SK-N-SH (cell line): ENCODE measurements around the gene STAT2. TPM values are rescaled to one million over a fixed set of nuclear protein-coding genes. Genes with fewer than 3 reads are reported as not detected.
"Not testable (repeated sequence)": the region's sequence is repeated elsewhere in the genome, so short reads cannot be mapped to it uniquely, and the experiment has no call there.

Experiments
- CTCF ChIA-PET: fragments of 300-600, 350-600 bp; formaldehyde crosslinking; extraction: SDS; loops from one replicate; lab custom pipeline; 2021; lab: Yijun Ruan, JAX
- POLR2A ChIA-PET: fragments of 350-600 bp; sonication (Branson Sonifier 250); formaldehyde crosslinking; extraction: SDS; loops from one replicate; lab custom pipeline; 2020; ENCODE audit warnings: antibody characterized with exemption, inconsistent platforms; lab: Yijun Ruan, JAX
- DNase-seq: peaks from one replicate; pipeline ENCODE4 v3.0.0; 2012
- H2AFZ ChIP-seq: fragments of 200-600 bp; sonication (generic); 2 replicates; pipeline ENCODE4 v1.8.1; 2016; ENCODE audit warnings: antibody characterized with exemption, mild to moderate bottlenecking, low read depth
- H3F3A ChIP-seq: fragments of 200-600 bp; sonication (generic); replicated peaks from 2 replicates; pipeline ENCODE3; 2016; ENCODE audit warnings: antibody characterized with exemption, mild to moderate bottlenecking; ENCODE audit not compliant: insufficient read depth
- H3K27ac ChIP-seq, 2 experiments: fragments of 200-500 bp in 1 of 2; fragments of 200-600 bp in 1 of 2; sonication (Bioruptor generic) in 1 of 2; sonication (generic), shearing (Covaris generic) in 1 of 2; 2 replicates each; pipeline versions ENCODE4 v1.5.1 to v1.6.1; 2014 to 2016; ENCODE audit warnings: low read depth in 2 of 2, inconsistent platforms in 1 of 2, low read length in 1 of 2, mild to moderate bottlenecking in 1 of 2, mixed read lengths in 1 of 2
- H3K27me3 ChIP-seq: fragments of 200-600 bp; sonication (generic), shearing (Covaris generic); 2 replicates; pipeline ENCODE4 v1.6.1; 2016; ENCODE audit warnings: mixed run types; ENCODE audit not compliant: insufficient read depth
- H3K36me3 ChIP-seq, 2 experiments: fragments of 200-500 bp in 1 of 2; fragments of 200-600 bp in 1 of 2; sonication (Bioruptor generic) in 1 of 2; sonication (generic) in 1 of 2; replicated peaks in 1 of 2; 2 replicates each; pipeline versions ENCODE3 to v1.5.1; 2014 to 2016; ENCODE audit warnings: low read length in 1 of 2, mild to moderate bottlenecking in 1 of 2; ENCODE audit not compliant: insufficient read depth in 2 of 2, control insufficient read depth in 1 of 2
- H3K4me1 ChIP-seq, 2 experiments: fragments of 200-500 bp in 1 of 2; fragments of 200-600 bp in 1 of 2; sonication (Bioruptor generic) in 1 of 2; sonication (generic), shearing (Covaris generic) in 1 of 2; 2 replicates each; pipeline versions ENCODE4 v1.5.1 to v1.6.1; 2014 to 2016; ENCODE audit warnings: low read depth in 1 of 2, low read length in 1 of 2, mixed run types in 1 of 2; ENCODE audit not compliant: insufficient read depth in 2 of 2, control insufficient read depth in 1 of 2
- H3K4me2 ChIP-seq: fragments of 200-600 bp; sonication (generic), shearing (Covaris generic); 2 replicates; pipeline ENCODE4 v1.6.1; 2017; ENCODE audit warnings: mixed run types
- H3K4me3 ChIP-seq, 2 experiments: fragments of 200-500 bp in 1 of 2; fragments of 200-600 bp in 1 of 2; sonication (Bioruptor generic) in 1 of 2; sonication (generic), shearing (Covaris generic) in 1 of 2; 2 replicates each; pipeline versions ENCODE4 v1.5.1 to v1.8.1; 2014 to 2016; ENCODE audit warnings: low read depth in 2 of 2, inconsistent platforms in 1 of 2, low read length in 1 of 2, mild to moderate bottlenecking in 1 of 2, mixed read lengths in 1 of 2, moderate library complexity in 1 of 2
- H3K79me2 ChIP-seq: fragments of 200-600 bp; sonication (generic); 2 replicates; pipeline ENCODE4 v1.8.1; 2017; ENCODE audit warnings: mild to moderate bottlenecking; ENCODE audit not compliant: insufficient read depth
- H3K9ac ChIP-seq: fragments of 200-600 bp; sonication (generic); 2 replicates; pipeline ENCODE4 v1.6.1; 2017; ENCODE audit warnings: mixed run types
- H3K9me2 ChIP-seq: fragments of 200-600 bp; sonication (generic); 2 replicates; pipeline ENCODE4 v1.6.1; 2017; ENCODE audit warnings: mixed run types
- H3K9me3 ChIP-seq: fragments of 200-600 bp; sonication (generic); 2 replicates; pipeline ENCODE4 v1.6.1; 2017; ENCODE audit warnings: mixed run types, mild to moderate bottlenecking, moderate library complexity
- H4K20me1 ChIP-seq: fragments of 200-600 bp; sonication (generic); 2 replicates; pipeline ENCODE4 v1.6.1; 2017; ENCODE audit warnings: mild to moderate bottlenecking, mixed run types; ENCODE audit not compliant: insufficient read depth
- EP300 ChIP-seq, 2 experiments: IDR thresholded peaks; 2 replicates each; pipeline versions ENCODE4 v1.4.0 to v1.6.1; 2012; ENCODE audit warnings: borderline replicate concordance in 1 of 2, low read depth in 1 of 2, low read length in 1 of 2
- GATA2 ChIP-seq: sonication (generic); formaldehyde crosslinking; IDR thresholded peaks from 2 replicates; pipeline ENCODE4 v1.5.0; 2020; ENCODE audit warnings: mild to moderate bottlenecking, missing genetic modification reagents
- MXI1 ChIP-seq: IDR thresholded peaks from 2 replicates; pipeline ENCODE4 v1.6.1; 2012; ENCODE audit warnings: mild to moderate bottlenecking, low read depth, low read length, improper control_type of control experiment
- RCOR1 ChIP-seq: fragments of 150-350 bp; IDR thresholded peaks from 2 replicates; pipeline ENCODE4 v1.6.1; 2017; ENCODE audit warnings: antibody characterized with exemption, low read length
- WGBS: methylation state at CpG from one replicate; pipeline ENCODE4 v1.1.6; 2017; ENCODE audit warnings: low lambda C conversion rate; 5-methylcytosine and 5-hydroxymethylcytosine counted together
- polyA plus RNA-seq, 3 experiments: library from polyadenylated mRNA; depleted of rRNA; stranded (reverse); fragments of >200 nt; gene quantifications; 2 replicates each; pipeline ENCODE4 v1.2.3, GENCODE V29; 2012
- TF ChIP-seq, protein P1 (sequence below): IDR thresholded peaks from 2 replicates; pipeline ENCODE4 v1.4.0; 2012; ENCODE audit warnings: low read depth
- TF ChIP-seq, protein P2 (sequence below): fragments of 150-350 bp; IDR thresholded peaks from 2 replicates; pipeline ENCODE4 v1.6.1; 2016; ENCODE audit warnings: mild to moderate bottlenecking, low read depth, low read length
- TF ChIP-seq, protein P3 (sequence below): IDR thresholded peaks from 2 replicates; pipeline ENCODE4; 2012

STAT2 gene
- polyA plus RNA-seq, 1 of the 3 experiments (the other 2 are of a cell fraction), result 58.1 TPM

DNA sequence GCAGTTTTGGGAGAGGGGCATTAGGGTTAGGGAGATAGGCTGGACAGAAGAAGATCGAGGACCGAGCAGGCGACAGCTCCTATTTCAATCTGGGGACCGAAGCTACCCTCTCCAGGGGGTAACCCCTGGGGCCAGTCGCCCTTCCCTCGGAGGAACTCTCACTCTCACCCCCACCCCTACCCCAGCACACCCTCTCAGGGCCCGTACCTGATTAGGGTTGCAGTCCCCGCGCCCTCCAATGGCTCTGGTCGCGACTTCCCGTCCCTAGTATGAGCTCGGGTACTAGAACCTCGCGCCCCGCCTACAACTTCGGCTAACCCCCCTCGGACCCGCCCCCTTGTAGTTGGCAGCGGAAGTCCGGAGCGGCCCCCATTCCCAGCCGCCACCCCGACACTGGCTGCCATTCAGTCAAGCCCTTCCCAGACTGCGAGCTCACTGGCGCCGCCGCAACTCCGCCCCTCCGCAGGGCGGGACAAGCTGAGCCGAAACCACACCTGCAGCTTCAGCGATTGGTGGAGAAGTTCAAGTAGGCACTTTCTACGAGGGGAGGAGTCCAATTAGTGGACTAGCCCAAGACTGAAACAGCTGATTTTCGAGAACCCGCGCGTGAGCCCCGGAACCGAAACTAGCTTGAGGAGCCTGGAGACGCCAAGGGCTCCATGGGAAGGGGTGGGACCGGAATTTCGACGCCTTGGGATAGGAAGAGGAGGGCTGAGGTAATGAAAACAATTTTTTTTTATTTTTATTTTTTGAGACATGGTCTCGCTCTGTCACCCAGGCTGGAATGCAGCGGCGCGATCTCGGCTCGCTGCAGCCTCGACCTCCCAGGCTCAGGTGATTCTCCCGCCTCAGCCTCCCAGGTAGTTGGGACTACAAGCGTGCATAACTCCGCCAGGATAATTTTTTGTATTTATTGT is at the start of gene STAT2 (continued):
- TF ChIP-seq RCOR1, result peak; percentile 48
- TF ChIP-seq MXI1, result peak; percentile 99
- TF ChIP-seq, protein P1, sequence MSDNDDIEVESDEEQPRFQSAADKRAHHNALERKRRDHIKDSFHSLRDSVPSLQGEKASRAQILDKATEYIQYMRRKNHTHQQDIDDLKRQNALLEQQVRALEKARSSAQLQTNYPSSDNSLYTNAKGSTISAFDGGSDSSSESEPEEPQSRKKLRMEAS, result peak; percentile 93
- TF ChIP-seq EP300 (IDR thresholded peaks at IDR 0.05; ENCODE audit: borderline replicate concordance in 1 of 2, low read depth in 1 of 2, low read length in 1 of 2), result peak; percentile 3 to 60; a peak in 3 of 4 replicates
- TF ChIP-seq, protein P2, sequence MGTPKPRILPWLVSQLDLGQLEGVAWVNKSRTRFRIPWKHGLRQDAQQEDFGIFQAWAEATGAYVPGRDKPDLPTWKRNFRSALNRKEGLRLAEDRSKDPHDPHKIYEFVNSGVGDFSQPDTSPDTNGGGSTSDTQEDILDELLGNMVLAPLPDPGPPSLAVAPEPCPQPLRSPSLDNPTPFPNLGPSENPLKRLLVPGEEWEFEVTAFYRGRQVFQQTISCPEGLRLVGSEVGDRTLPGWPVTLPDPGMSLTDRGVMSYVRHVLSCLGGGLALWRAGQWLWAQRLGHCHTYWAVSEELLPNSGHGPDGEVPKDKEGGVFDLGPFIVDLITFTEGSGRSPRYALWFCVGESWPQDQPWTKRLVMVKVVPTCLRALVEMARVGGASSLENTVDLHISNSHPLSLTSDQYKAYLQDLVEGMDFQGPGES, result no peak; the same call in none of the 2 replicates

DNA sequence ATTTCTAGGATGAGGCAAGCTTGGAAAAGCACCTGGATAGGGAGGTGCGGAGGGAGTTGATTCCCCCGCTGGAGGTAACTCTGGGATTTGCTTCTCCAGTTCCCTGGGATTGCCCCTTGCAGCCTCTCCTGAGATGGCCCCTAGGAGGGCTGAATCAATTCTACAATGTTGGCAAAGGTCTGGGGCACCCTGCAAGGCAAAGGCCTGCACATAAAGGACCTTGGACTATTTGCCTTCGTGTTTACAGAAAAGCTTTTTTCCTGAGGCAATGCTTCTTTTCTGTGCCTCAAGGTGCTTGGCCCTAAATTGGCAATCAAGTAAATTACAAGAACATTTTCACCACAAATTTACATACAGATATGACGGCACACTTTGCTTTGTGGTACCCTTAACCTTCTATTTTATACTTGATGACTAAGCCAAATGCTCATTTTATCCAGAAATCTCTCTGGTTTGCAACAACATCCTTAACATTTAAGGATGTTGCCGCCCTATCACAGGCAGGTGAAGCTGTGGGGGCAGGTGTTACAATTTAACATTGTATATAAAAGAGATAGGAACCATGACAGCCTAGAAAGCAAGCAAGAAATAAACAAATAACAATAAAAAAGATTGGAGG is 49.0 kb upstream of the STAT2 start:
- Histone ChIP-seq H3K27ac (no peak overlapping the region), H3K9ac (no peak overlapping the region), H3K4me3 (no peak overlapping the region), H4K20me1 (no peaks in the 10 kb centered on the region), H3K9me3 (no peaks in the 10 kb centered on the region), H3K79me2 (no peaks in the 10 kb centered on the region), H3K36me3 (peaks cover 0 to 2% of the 10 kb centered on the region in 2 experiments), H3K9me2 (no peaks in the 10 kb centered on the region), H3F3A (no peaks in the 10 kb centered on the region), H3K27me3 (no peaks in the 10 kb centered on the region), H3K4me2 (no peak overlapping the region), H3K4me1 (no peaks in the 10 kb centered on the region; a peak in 1 of 4 replicates), H2AFZ (no peak overlapping the region)
- TF ChIP-seq, protein P3, sequence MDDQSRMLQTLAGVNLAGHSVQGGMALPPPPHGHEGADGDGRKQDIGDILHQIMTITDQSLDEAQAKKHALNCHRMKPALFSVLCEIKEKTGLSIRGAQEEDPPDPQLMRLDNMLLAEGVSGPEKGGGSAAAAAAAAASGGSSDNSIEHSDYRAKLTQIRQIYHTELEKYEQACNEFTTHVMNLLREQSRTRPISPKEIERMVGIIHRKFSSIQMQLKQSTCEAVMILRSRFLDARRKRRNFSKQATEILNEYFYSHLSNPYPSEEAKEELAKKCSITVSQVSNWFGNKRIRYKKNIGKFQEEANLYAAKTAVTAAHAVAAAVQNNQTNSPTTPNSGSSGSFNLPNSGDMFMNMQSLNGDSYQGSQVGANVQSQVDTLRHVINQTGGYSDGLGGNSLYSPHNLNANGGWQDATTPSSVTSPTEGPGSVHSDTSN, result no peak
- no peak for TF ChIP-seq GATA2
- ChIA-PET POLR2A (no interaction called here), CTCF (no interaction called here)
- no peak for DNase-seq
- 81% methylated on average over 5 of the region's 5 CpGs for WGBS

DNA sequence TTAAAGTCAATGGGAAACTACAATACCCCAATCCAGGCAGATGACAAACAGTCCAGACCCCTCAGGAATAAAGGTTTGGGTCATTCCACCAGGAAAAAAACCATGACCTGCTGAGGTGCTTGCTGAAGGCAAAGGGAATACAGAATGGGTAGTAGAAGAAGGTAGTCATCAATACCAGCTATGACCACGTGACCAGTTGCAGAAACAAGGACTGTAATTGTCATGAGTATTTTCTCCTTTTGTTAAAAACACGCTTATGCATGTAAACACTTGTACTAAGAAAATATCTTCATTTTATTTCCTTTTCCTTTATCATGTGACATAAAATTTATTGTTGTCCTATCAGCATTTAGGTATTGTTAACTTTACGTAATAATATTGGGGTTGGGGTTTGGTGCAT is 44.3 kb upstream of the STAT2 start:
- H3K36me3 ChIP-seq, H3K4me3 ChIP-seq, POLR2A ChIA-PET, H3K4me2 ChIP-seq, H3K4me1 ChIP-seq, H3K27me3 ChIP-seq, H3K27ac ChIP-seq, H3K9ac ChIP-seq, H3K9me3 ChIP-seq, DNase-seq, H4K20me1 ChIP-seq, H3K79me2 ChIP-seq, CTCF ChIA-PET, H3F3A ChIP-seq, H2AFZ ChIP-seq, H3K9me2 ChIP-seq: not testable (repeated sequence)
- WGBS, result 53% methylated on average over 3 of the region's 3 CpGs

DNA sequence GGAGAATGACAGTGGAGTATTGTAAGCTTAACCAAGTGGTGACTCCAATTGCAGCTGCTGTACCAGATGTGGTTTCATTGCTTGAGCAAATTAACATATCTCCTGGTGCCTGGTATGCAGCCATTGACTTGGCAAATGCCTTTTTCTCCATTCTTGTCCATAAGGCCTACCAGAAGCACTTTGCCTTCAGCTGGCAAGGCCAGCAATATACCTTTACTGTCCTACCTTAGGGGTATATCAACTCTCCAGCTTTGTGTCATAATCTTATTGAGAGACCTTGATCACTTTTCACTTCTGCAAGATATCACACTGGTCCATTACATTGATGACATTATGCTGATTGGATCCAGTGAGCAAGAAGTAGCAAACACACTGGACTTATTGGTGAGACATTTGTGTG is 41.7 kb upstream of the STAT2 start:
- H3K9me2 ChIP-seq, H3K4me1 ChIP-seq, H3F3A ChIP-seq, H3K27me3 ChIP-seq, H3K4me3 ChIP-seq, H3K27ac ChIP-seq, POLR2A ChIA-PET, CTCF ChIA-PET, H3K4me2 ChIP-seq, H3K79me2 ChIP-seq, H3K36me3 ChIP-seq, DNase-seq, H4K20me1 ChIP-seq, H3K9ac ChIP-seq, H3K9me3 ChIP-seq, H2AFZ ChIP-seq: not testable (repeated sequence)

DNA sequence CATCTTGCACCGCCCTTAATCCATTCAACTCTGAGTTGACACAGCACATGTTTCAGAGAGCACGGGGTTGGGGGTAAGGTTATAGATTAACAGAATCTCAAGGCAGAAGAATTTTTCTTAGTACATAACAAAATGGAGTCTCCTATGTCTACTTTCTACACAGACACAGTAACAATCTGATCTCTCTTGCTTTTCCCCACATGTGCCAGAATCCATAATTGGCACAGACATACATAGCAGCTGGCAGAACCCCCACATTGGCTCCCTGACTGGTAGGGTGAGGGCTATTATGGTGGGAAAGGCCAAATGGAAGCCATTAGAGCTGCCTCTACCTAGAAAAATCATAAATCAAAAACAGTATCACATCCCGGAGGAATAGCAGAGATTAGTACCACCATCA is 41.2 kb upstream of the STAT2 start:
- H3K79me2 ChIP-seq, H3K9me2 ChIP-seq, H3K27ac ChIP-seq, DNase-seq, H3F3A ChIP-seq, H3K4me1 ChIP-seq, H3K4me2 ChIP-seq, H3K27me3 ChIP-seq, H3K9me3 ChIP-seq, H3K36me3 ChIP-seq, H2AFZ ChIP-seq, H4K20me1 ChIP-seq, H3K9ac ChIP-seq, POLR2A ChIA-PET, H3K4me3 ChIP-seq, CTCF ChIA-PET: not testable (repeated sequence)
- WGBS, result 10% methylated on average over 2 of the region's 3 CpGs
